NB4 (cell line): ENCODE results near the gene CMIP.

ENCODE experiments used
- DNase-seq: peaks from one replicate; pipeline ENCODE4 v3.0.0; 2010; ENCODE audit warnings: low read depth
- H3K4me3 ChIP-seq: one replicate; pipeline ENCODE4 v1.5.1; 2011; ENCODE audit warnings: mild to moderate bottlenecking, low read depth, low read length, moderate library complexity
- MYC ChIP-seq: IDR thresholded peaks from 2 replicates; pipeline ENCODE4 v1.6.1; 2011; ENCODE audit warnings: low read depth, low read length
- POLR2A ChIP-seq: IDR thresholded peaks from 2 replicates; pipeline ENCODE4 v1.6.1; 2011; ENCODE audit warnings: mild to moderate bottlenecking; ENCODE audit not compliant: insufficient read length; ENCODE audit errors: extremely low read depth
- TF ChIP-seq, protein P1 (sequence below): IDR thresholded peaks from one replicate; pipeline ENCODE4 v1.5.1; 2012; ENCODE audit warnings: low read depth, low read length
- TF ChIP-seq, protein P2 (sequence below): IDR thresholded peaks from 2 replicates; pipeline ENCODE4 v1.6.1; 2011; ENCODE audit warnings: low read depth, low read length

Gene CMIP

DNA sequence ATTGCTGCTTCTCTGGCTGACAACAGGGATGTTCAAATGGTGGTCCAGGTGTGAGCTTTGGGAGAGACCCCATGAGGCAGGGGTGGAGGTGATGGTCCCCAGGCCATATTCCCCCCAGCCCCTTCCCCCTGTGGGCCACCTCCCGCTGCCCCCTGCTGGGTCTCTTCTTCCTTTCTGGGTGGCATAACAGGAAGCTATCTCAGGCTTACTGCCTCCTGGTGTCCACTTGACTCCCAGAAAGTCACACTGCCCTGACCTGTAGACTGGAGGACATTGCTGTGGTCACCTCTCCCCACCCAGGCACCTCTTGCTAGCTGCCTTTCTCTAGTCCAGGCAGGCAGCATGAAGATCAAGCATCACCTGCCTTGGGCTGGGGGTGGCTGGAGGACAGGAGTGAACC, 288.1 kb downstream of the CMIP start:
- no peak overlapping the region for H3K4me3 ChIP-seq
- TF ChIP-seq, protein P1, sequence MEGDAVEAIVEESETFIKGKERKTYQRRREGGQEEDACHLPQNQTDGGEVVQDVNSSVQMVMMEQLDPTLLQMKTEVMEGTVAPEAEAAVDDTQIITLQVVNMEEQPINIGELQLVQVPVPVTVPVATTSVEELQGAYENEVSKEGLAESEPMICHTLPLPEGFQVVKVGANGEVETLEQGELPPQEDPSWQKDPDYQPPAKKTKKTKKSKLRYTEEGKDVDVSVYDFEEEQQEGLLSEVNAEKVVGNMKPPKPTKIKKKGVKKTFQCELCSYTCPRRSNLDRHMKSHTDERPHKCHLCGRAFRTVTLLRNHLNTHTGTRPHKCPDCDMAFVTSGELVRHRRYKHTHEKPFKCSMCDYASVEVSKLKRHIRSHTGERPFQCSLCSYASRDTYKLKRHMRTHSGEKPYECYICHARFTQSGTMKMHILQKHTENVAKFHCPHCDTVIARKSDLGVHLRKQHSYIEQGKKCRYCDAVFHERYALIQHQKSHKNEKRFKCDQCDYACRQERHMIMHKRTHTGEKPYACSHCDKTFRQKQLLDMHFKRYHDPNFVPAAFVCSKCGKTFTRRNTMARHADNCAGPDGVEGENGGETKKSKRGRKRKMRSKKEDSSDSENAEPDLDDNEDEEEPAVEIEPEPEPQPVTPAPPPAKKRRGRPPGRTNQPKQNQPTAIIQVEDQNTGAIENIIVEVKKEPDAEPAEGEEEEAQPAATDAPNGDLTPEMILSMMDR, result peak; percentile 11
- TF ChIP-seq POLR2A, result no peak
- no peak for DNase-seq

- TF ChIP-seq, protein P2, sequence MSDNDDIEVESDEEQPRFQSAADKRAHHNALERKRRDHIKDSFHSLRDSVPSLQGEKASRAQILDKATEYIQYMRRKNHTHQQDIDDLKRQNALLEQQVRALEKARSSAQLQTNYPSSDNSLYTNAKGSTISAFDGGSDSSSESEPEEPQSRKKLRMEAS, result no peak
- TF ChIP-seq, protein P1, result no peak
- TF ChIP-seq MYC, result no peak
- TF ChIP-seq POLR2A, result no peak
- no peak overlapping the region for H3K4me3 ChIP-seq
- DNase-seq, result no peak
Measured at GRCh38 chr16:81733295-81733694, 288.7 kb downstream of the CMIP start.

- H3K4me3 ChIP-seq, result no peak overlapping the region
- DNase-seq, result no peak
- TF ChIP-seq, protein P1, result no peak
- no peak for TF ChIP-seq MYC
- no peak for TF ChIP-seq POLR2A
- TF ChIP-seq, protein P2, result no peak
Measured at GRCh38 chr16:81734632-81735434, 290.2 kb downstream of the CMIP start.

DNA sequence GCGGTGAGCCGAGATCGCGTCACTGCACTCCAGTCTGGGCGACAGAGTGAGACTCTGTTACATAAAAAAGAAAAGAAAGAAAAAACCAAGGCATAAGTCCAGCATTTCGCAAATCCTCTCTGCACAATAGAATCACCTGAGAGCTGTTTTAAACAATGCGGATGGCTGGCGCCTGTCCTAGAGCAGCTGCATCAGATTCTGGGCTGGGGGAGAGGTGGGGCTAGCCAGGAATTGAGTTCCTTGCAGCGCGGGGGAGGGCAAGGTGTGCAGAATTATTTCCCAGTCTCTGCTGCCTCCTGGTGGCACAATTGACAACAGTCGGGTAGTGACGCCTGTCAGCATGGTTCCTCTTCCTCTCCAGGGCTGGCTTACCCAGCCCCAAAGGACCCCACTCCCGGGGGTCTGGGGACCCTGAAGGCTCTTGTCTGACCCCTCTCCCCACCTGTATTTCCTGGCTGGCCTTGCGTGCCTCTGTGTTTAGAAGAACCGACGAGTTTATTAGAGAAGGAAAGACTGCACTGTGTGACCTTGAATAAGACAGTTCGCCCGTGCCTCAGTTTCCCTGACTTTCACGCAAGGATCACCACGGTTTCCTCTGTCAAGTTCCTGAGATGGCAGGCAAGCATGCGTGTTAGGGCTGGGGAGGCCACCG, 293.4 kb downstream of the CMIP start:
- peak overlapping the region; percentile 47 for H3K4me3 ChIP-seq
- peak; percentile 90 for DNase-seq
- peak; percentile 61; the same call in 1 of the 2 replicates for TF ChIP-seq MYC
- TF ChIP-seq, protein P1, result peak; percentile 87
- TF ChIP-seq POLR2A, result no peak
- TF ChIP-seq, protein P2, result 0 out of 2 replicates have a peak, but pooled peaks have one; percentile 49

GRCh38 chr16:81738783-81739496, 294.3 kb downstream of the CMIP start:
- peak overlapping the region; percentile 51 for H3K4me3 ChIP-seq
- peak; percentile 23 for TF ChIP-seq POLR2A
- TF ChIP-seq, protein P1, result no peak
- TF ChIP-seq, protein P2, result peak; percentile 78
- peak; percentile 81 for TF ChIP-seq MYC
- DNase-seq, result peak; percentile 98
